DND-41 (cell line): ENCODE results near the gene RPS19.

ENCODE experiments used
- EZH2 ChIP-seq: IDR thresholded peaks from 3 replicates; pipeline ENCODE4 v1.6.1; 2012; ENCODE audit warnings: borderline replicate concordance, low read depth, mild to moderate bottlenecking, moderate library complexity, low read length, inconsistent platforms; ENCODE audit not compliant: severe bottlenecking
- TF ChIP-seq, protein P1 (sequence below): IDR thresholded peaks from 2 replicates; pipeline ENCODE4 v1.5.1; 2012; ENCODE audit warnings: borderline replicate concordance, low read length, moderate library complexity, mild to moderate bottlenecking; ENCODE audit not compliant: poor library complexity, severe bottlenecking; ENCODE audit errors: extremely low read depth

DNA sequence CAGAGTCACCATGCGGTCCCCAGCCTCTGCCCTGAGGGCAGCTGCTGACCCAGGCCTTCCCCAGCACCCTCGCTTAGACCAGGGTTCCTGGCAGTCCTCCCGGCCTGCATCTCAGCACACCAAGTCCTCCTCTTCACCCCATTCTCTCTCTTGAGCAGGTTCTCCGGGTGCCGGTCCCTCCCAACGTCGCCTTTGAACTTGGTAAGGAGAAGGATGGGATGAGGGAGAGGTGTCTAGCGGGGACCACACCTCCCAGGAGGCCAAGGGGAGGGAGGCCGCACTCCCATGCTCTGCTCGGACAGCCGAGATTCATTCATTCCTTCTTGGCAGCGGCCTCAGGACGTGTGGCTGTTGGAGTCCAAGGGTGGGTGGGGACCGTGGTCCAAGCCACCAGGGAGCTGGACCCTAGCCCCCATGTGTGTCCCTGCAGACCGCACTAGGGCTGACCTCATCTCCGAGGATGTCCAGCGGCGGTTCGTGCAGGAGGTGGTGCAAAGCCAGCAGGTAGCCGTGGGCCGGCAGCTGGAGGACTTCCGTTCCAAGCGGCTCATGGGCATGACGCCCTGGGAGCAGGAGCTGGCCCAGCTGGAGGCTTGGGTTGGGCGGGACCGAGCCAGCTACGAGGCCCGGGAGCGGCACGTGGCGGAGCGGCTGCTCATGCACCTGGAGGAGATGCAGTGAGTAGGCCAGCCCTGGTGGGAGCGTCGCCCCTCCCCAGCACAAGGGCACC lies 32.3 kb downstream of the RPS19 start:
- TF ChIP-seq, protein P1, sequence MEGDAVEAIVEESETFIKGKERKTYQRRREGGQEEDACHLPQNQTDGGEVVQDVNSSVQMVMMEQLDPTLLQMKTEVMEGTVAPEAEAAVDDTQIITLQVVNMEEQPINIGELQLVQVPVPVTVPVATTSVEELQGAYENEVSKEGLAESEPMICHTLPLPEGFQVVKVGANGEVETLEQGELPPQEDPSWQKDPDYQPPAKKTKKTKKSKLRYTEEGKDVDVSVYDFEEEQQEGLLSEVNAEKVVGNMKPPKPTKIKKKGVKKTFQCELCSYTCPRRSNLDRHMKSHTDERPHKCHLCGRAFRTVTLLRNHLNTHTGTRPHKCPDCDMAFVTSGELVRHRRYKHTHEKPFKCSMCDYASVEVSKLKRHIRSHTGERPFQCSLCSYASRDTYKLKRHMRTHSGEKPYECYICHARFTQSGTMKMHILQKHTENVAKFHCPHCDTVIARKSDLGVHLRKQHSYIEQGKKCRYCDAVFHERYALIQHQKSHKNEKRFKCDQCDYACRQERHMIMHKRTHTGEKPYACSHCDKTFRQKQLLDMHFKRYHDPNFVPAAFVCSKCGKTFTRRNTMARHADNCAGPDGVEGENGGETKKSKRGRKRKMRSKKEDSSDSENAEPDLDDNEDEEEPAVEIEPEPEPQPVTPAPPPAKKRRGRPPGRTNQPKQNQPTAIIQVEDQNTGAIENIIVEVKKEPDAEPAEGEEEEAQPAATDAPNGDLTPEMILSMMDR = no peak
- TF ChIP-seq EZH2 = no peak
